ENCODE data around the gene FERMT3. TPM values are rescaled to one million over a fixed set of nuclear protein-coding genes. Genes with fewer than 3 reads are reported as not detected.

The FERMT3 gene
- total and polyA plus RNA-seq, 2 of the 13 experiments (the other 11 are each of a cell fraction or from before 2014, with no cell fraction given), result 0.29 TPM; not detected in 1

- TF ChIP-seq STAT6 (CRISPR knock-in tag; IDR thresholded peaks at IDR 0.05; ENCODE audit: borderline replicate concordance) (no peak), SSRP1 (CRISPR knock-in tag; IDR thresholded peaks at IDR 0.05) (peak; percentile 85; the same call in 1 of the 2 replicates), BRCA1 (CRISPR knock-in tag; IDR thresholded peaks at IDR 0.05) (no peak), ZNF552 (CRISPR knock-in tag; IDR thresholded peaks at IDR 0.05; ENCODE audit: borderline replicate concordance) (peak; percentile 35; the same call in 1 of the 2 replicates), ISX (CRISPR knock-in tag; conservative IDR thresholded peaks at IDR 0.05) (no peak), ZNF274 (CRISPR knock-in tag; IDR thresholded peaks at IDR 0.05) (no peak), FOXO4 (CRISPR knock-in tag; conservative IDR thresholded peaks at IDR 0.05) (no peak), TCF12 (IDR thresholded peaks at IDR 0.05) (no peak), TCF12 (CRISPR knock-in tag; IDR thresholded peaks at IDR 0.05) (no peak), ELK4 (CRISPR knock-in tag; IDR thresholded peaks at IDR 0.05; ENCODE audit: borderline replicate concordance) (no peak), TP53 (CRISPR knock-in tag; conservative IDR thresholded peaks at IDR 0.05) (no peak), ZMYM3 (CRISPR knock-in tag; IDR thresholded peaks at IDR 0.05) (no peak), SMARCE1 (IDR thresholded peaks at IDR 0.05; ENCODE audit: borderline replicate concordance) (no peak), KDM5A (IDR thresholded peaks at IDR 0.05; ENCODE audit: borderline replicate concordance, low read length) (peak; percentile 41; the same call in 1 of the 2 replicates), ZC3H4 (CRISPR knock-in tag; IDR thresholded peaks at IDR 0.05; ENCODE audit: borderline replicate concordance) (no peak), KLF12 (CRISPR knock-in tag; IDR thresholded peaks at IDR 0.05; ENCODE audit: borderline replicate concordance) (no peak; the same call in 1 of the 2 replicates), ZFP1 (CRISPR knock-in tag; IDR thresholded peaks at IDR 0.05) (no peak), ETS1 (CRISPR knock-in tag; IDR thresholded peaks at IDR 0.05) (0 out of 2 replicates have a peak, but pooled peaks have one; percentile 21), CHD4 (IDR thresholded peaks at IDR 0.05; ENCODE audit: borderline replicate concordance, low read length) (no peak), ZNF572 (CRISPR knock-in tag; IDR thresholded peaks at IDR 0.05) (peak; percentile 83; the same call in 1 of the 2 replicates), ZNF337 (CRISPR knock-in tag; IDR thresholded peaks at IDR 0.05; ENCODE audit: borderline replicate concordance, low read depth) (no peak), HNRNPK (IDR thresholded peaks at IDR 0.05; ENCODE audit: low read depth, low read length, poor library complexity, severe bottlenecking) (peak; percentile 24), BCL6 (CRISPR knock-in tag; IDR thresholded peaks at IDR 0.05) (0 out of 2 replicates have a peak, but pooled peaks have one; percentile 11), MIER3 (CRISPR knock-in tag; IDR thresholded peaks at IDR 0.05; ENCODE audit: borderline replicate concordance) (no peak; the same call in 1 of the 2 replicates)
Observed at GRCh38 chr11:64246871-64247728, 40.6 kb downstream of the FERMT3 start, which contains the start of gene PPP1R14B (continued).
